ENCODE results near the gene NPAS3. TPM values are rescaled to one million over a fixed set of nuclear protein-coding genes. Genes with fewer than 3 reads are reported as not detected.

The NPAS3 gene
- total and polyA plus RNA-seq, 2 of the 8 experiments (the other 6 are each of a cell fraction or from before 2014, with no cell fraction given) = 0.11 to 0.60 TPM

DNA sequence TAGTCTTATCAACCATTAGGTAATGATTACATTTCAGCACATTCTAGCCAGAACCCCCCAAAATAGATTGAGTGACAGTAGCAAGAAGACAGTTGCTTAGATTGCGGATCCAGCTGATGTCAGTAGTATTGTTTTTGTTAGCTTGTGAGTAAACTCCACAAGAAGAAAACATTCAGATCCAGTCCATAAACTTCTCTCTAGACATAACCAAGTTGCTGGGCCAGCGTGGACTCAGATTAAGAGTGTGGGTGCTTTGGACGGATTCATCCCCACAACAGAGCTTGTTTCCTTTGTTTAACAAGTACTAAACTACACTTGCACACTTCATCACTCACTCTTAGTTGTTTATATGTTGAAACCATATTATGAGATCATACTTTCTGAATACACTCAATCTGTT is 293.4 kb downstream of the NPAS3 start (continued):
- TF ChIP-seq BACH1 (IDR thresholded peaks at IDR 0.05; ENCODE audit: low read length) (no peak), CREB1 (IDR thresholded peaks at IDR 0.05) (no peak), TEAD4 (IDR thresholded peaks at IDR 0.05; ENCODE audit: low read depth, low read length) (no peak), TBP (IDR thresholded peaks at IDR 0.05; ENCODE audit: low read depth, low read length) (no peak)
- TF ChIP-seq, protein P1, sequence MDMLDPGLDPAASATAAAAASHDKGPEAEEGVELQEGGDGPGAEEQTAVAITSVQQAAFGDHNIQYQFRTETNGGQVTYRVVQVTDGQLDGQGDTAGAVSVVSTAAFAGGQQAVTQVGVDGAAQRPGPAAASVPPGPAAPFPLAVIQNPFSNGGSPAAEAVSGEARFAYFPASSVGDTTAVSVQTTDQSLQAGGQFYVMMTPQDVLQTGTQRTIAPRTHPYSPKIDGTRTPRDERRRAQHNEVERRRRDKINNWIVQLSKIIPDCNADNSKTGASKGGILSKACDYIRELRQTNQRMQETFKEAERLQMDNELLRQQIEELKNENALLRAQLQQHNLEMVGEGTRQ (IDR thresholded peaks at IDR 0.05; ENCODE audit: low read length) = no peak

Measured in H1 (cell line).